PC-3 (cell line): Measurements from ENCODE around the gene TNFRSF18. TPM values are rescaled to one million over a fixed set of nuclear protein-coding genes. Genes with fewer than 3 reads are reported as not detected.

Experiments used
- ATAC-seq: fragments of 200-7000 bp; cut with Tn5 transposase; 2 replicates; pipeline ENCODE4 v1.9.1; 2020; ENCODE audit warnings: mild to moderate bottlenecking, moderate library complexity
- BruUV-seq: library from RNA; stranded (reverse); fragments of 400-500 nt; replicated peaks from 2 replicates; lab custom pipeline; 2021; lab: Mats Ljungman, UMichigan
- CTCF ChIA-PET: fragments of 300-600 bp; sonication (Branson Sonifier 250); formaldehyde crosslinking; loops from one replicate; lab custom pipeline; 2022; ENCODE audit warnings: antibody characterized with exemption; lab: Charles Lee
- POLR2A ChIA-PET: fragments of 300-600 bp; sonication (Branson Sonifier 250); formaldehyde crosslinking; loops from one replicate; lab custom pipeline; 2022; ENCODE audit warnings: antibody characterized with exemption; ENCODE audit not compliant: unreplicated experiment; lab: Charles Lee
- DNase-seq: peaks from one replicate; pipeline ENCODE4 v3.0.0-alpha.2; 2015
- H2AFZ ChIP-seq: fragments of 300-600 bp; sonication (generic); 2 replicates; pipeline ENCODE4 v1.6.0; 2016; ENCODE audit warnings: antibody characterized with exemption, low read length
- H3F3A ChIP-seq: fragments of 300-600 bp; sonication (generic); one replicate; pipeline ENCODE4 v1.6.0; 2017; ENCODE audit warnings: antibody characterized with exemption, low read length, control low read depth, mild to moderate bottlenecking; ENCODE audit not compliant: unreplicated experiment
- H3K27ac ChIP-seq: fragments of 300-600 bp; sonication (generic); 2 replicates; pipeline ENCODE4 v1.5.1; 2016; ENCODE audit warnings: mild to moderate bottlenecking, low read length
- H3K27me3 ChIP-seq: fragments of 300-600 bp; sonication (generic); 2 replicates; pipeline ENCODE4 v1.6.1; 2016; ENCODE audit warnings: low read length, mixed read lengths
- H3K36me3 ChIP-seq: fragments of 300-600 bp; sonication (generic); 2 replicates; pipeline ENCODE4 v1.6.1; 2016; ENCODE audit warnings: low read depth, mixed run types, low read length, mixed read lengths
- H3K4me1 ChIP-seq: fragments of 300-600 bp; sonication (generic); 2 replicates; pipeline ENCODE4 v1.5.1; 2016; ENCODE audit warnings: low read length; ENCODE audit not compliant: insufficient read depth
- H3K4me2 ChIP-seq: fragments of 300-600 bp; sonication (generic); 2 replicates; pipeline ENCODE4 v1.6.0; 2016; ENCODE audit warnings: low read length
- H3K4me3 ChIP-seq: fragments of 300-600 bp; sonication (generic); 2 replicates; pipeline ENCODE4 v1.5.1; 2016; ENCODE audit warnings: mild to moderate bottlenecking, low read length, mixed read lengths
- H3K79me2 ChIP-seq: fragments of 300-600 bp; sonication (generic); 2 replicates; pipeline ENCODE4 v1.6.1; 2017; ENCODE audit warnings: low read length, mixed read lengths
- H3K9ac ChIP-seq: fragments of 300-600 bp; sonication (generic); 2 replicates; pipeline ENCODE4 v1.6.0; 2016; ENCODE audit warnings: mild to moderate bottlenecking, low read length
- H3K9me2 ChIP-seq: fragments of 300-600 bp; sonication (generic); replicated peaks from 2 replicates; pipeline ENCODE4 v1.6.1; 2016; ENCODE audit warnings: mixed run types, low read length, mixed read lengths
- H3K9me3 ChIP-seq: fragments of 300-600 bp; sonication (generic); 2 replicates; pipeline ENCODE4 v1.6.1; 2016; ENCODE audit warnings: low read length, mixed read lengths
- H4K20me1 ChIP-seq: fragments of 300-600 bp; sonication (generic); 2 replicates; pipeline ENCODE4 v1.6.1; 2016; ENCODE audit warnings: low read length, mixed read lengths
- CTCF ChIP-seq: fragments of 300-600 bp; sonication (generic); conservative IDR thresholded peaks from 2 replicates; pipeline ENCODE4 v1.5.1; 2017; ENCODE audit warnings: antibody characterized with exemption, low read depth, mild to moderate bottlenecking, low read length
- EZH2 ChIP-seq: fragments of 300-600 bp; sonication (generic); IDR thresholded peaks from one replicate; pipeline ENCODE4 v1.6.1; 2017; ENCODE audit warnings: antibody characterized with exemption, mild to moderate bottlenecking, low read length; ENCODE audit not compliant: unreplicated experiment
- EZH2phosphoT487 ChIP-seq: fragments of 300-600 bp; sonication (generic); IDR thresholded peaks from 2 replicates; pipeline ENCODE4 v1.6.1; 2018; ENCODE audit warnings: mild to moderate bottlenecking, antibody characterized with exemption, low read length, borderline replicate concordance
- intact Hi-C: fragments of 100-400 bp; cut with micrococcal nuclease; formaldehyde crosslinking; loops from 2 replicates; pipeline ENCODE4 v1.9.0; 2023
- total RNA-seq: library from RNA; depleted of rRNA; stranded (reverse); fragments of >200 nt; gene quantifications from 2 replicates; pipeline ENCODE4 v1.2.3, GENCODE V29; 2014

TNFRSF18 gene
- total RNA-seq, 1 experiment from 2014 or later, result 87.2 TPM

- intact Hi-C loops, result no loop called here
- Histone ChIP-seq H3K27ac (peak within 1 kb of the TSS; percentile 47), H3K36me3 (peaks cover 19% of the 10 kb centered on the region), H3K4me3 (peak within 1 kb of the TSS; percentile 81), H3K4me1 (peaks cover 43% of the 10 kb centered on the region), H2AFZ (peak within 1 kb of the TSS; percentile 50), H3K9me3 (no peaks in the 10 kb centered on the region), H3K79me2 (peaks cover 79% of the 10 kb centered on the region), H3F3A (no peaks in the 10 kb centered on the region), H3K9me2 (no peaks in the 10 kb centered on the region), H3K4me2 (peak within 1 kb of the TSS; percentile 84), H3K27me3 (no peaks in the 10 kb centered on the region), H3K9ac (peak within 1 kb of the TSS; percentile 95), H4K20me1 (peaks cover 18% of the 10 kb centered on the region)
- no TSS peak for BruUV-seq
- ChIA-PET POLR2A (interaction anchor here (0.5 kb wide), 1 partner anchor 37 kb away, joined by 4 read pairs; no protein-coding TSS in a partner anchor), CTCF (interaction anchor here (2.3 kb wide), 1 partner anchor 110 kb away, joined by 17 read pairs; no protein-coding TSS in a partner anchor)
- DNase-seq (no peak), ATAC-seq (no peak; the same call in 1 of the 2 replicates)
- TF ChIP-seq EZH2 (no peak), EZH2phosphoT487 (no peak), CTCF (no peak)
Measured at GRCh38 chr1:1232208-1232795, 25.9 kb upstream of the TNFRSF18 start, which contains the start of gene B3GALT6. TSS of gene B3GALT6 (plus strand) at chr1:1232237. CDS start at chr1:1232279, 42 bp downstream.

GRCh38 chr1:1231400-1232207, 25.2 kb upstream of the TNFRSF18 start, which contains the start of gene SDF4:
TSS of gene SDF4 (minus strand) at chr1:1232001. CDS start at chr1:1228772, 3,229 bp downstream.
- peak within 1 kb of the TSS; percentile 84 for H3K4me2 ChIP-seq
- intact Hi-C loops, result loop anchor here (2.0 kb wide), 1 partner anchor 67 kb away; no protein-coding TSS in a partner anchor
- TF ChIP-seq EZH2phosphoT487, result no peak
- no peak for TF ChIP-seq EZH2
- no peak for TF ChIP-seq CTCF
- no peaks in the 10 kb centered on the region for H3K9me2 ChIP-seq
- H3K9me3 ChIP-seq, result no peaks in the 10 kb centered on the region
- peak within 1 kb of the TSS; percentile 95 for H3K9ac ChIP-seq
- H4K20me1 ChIP-seq, result peaks cover 18% of the 10 kb centered on the region
- no TSS peak for BruUV-seq
- H3K4me3 ChIP-seq, result peak within 1 kb of the TSS; percentile 81
- ATAC-seq (peak; percentile 84), DNase-seq (peak; percentile 99)
- no peaks in the 10 kb centered on the region for H3F3A ChIP-seq
- H3K4me1 ChIP-seq, result peaks cover 36% of the 10 kb centered on the region
- no peaks in the 10 kb centered on the region for H3K27me3 ChIP-seq
- peaks cover 84% of the 10 kb centered on the region for H3K79me2 ChIP-seq
- CTCF ChIA-PET, result interaction anchor here (0.5 to 2.3 kb wide), 6 partner anchors 33 to 217 kb away, joined by 3 to 17 read pairs (median 4); no protein-coding TSS in a partner anchor
- H3K36me3 ChIP-seq, result peaks cover 23% of the 10 kb centered on the region
- H2AFZ ChIP-seq, result peak within 1 kb of the TSS; percentile 50
- H3K27ac ChIP-seq, result peak within 1 kb of the TSS; percentile 47
- POLR2A ChIA-PET, result no interaction called here
